ENCODE results near the gene STK24. TPM values are rescaled to one million over a fixed set of nuclear protein-coding genes. Genes with fewer than 3 reads are reported as not detected.

Gene STK24
- total RNA-seq, 1 donor from 2014 or later: 136 TPM

GRCh38 chr13:98512774-98513665 lies 63.9 kb downstream of the STK24 start:
- intact Hi-C loops (cut with micrococcal nuclease): no loop called here
- Mint-ChIP-seq H3K4me1 (peaks cover 82% of the 10 kb centered on the region), H3K4me3 (no peak overlapping the region), H3K36me3 (ENCODE audit: low read depth) (peaks cover 54% of the 10 kb centered on the region), H3K27ac (peak overlapping the region; percentile 90), H3K27me3 (no peaks in the 10 kb centered on the region), H3K9me3 (no peaks in the 10 kb centered on the region)
- DNase-seq: no peak

- H3K36me3 Mint-ChIP-seq (ENCODE audit: low read depth): peaks cover 55% of the 10 kb centered on the region
- no peak overlapping the region for H3K4me3 Mint-ChIP-seq
- peak overlapping the region; percentile 24 for H3K27ac Mint-ChIP-seq
- H3K9me3 Mint-ChIP-seq: no peaks in the 10 kb centered on the region
- no peaks in the 10 kb centered on the region for H3K27me3 Mint-ChIP-seq
- DNase-seq: no peak
- intact Hi-C loops (cut with micrococcal nuclease): no loop called here
- peaks cover 75% of the 10 kb centered on the region for H3K4me1 Mint-ChIP-seq
Measured at GRCh38 chr13:98511435-98511834, 65.5 kb downstream of the STK24 start.

- Mint-ChIP-seq H3K36me3 (ENCODE audit: low read depth) (peaks cover 48% of the 10 kb centered on the region), H3K27me3 (no peaks in the 10 kb centered on the region), H3K4me3 (peak overlapping the region; percentile 54), H3K4me1 (peaks cover 74% of the 10 kb centered on the region), H3K27ac (peak overlapping the region; percentile 89), H3K9me3 (no peaks in the 10 kb centered on the region)
- intact Hi-C loops (cut with micrococcal nuclease): no loop called here
- DNase-seq: no peak
Measured at GRCh38 chr13:98510156-98510509, 66.8 kb downstream of the STK24 start.

GRCh38 chr13:98509271-98510155 lies 67.4 kb downstream of the STK24 start:
- Mint-ChIP-seq H3K27ac (peak overlapping the region; percentile 89), H3K9me3 (no peaks in the 10 kb centered on the region), H3K27me3 (no peaks in the 10 kb centered on the region), H3K4me1 (peaks cover 74% of the 10 kb centered on the region), H3K36me3 (ENCODE audit: low read depth) (peaks cover 47% of the 10 kb centered on the region), H3K4me3 (peak overlapping the region; percentile 54)
- intact Hi-C loops (cut with micrococcal nuclease): loop anchor here (1.0 to 2.0 kb wide), 3 partner anchors 9 to 64 kb away; no protein-coding TSS in a partner anchor
- DNase-seq: peak; percentile 80

GRCh38 chr13:98508685-98509084 lies 68.2 kb downstream of the STK24 start:
- DNase-seq: no peak
- Mint-ChIP-seq H3K27ac (peak overlapping the region; percentile 89), H3K9me3 (no peaks in the 10 kb centered on the region), H3K4me3 (peak overlapping the region; percentile 54), H3K27me3 (no peaks in the 10 kb centered on the region), H3K4me1 (peaks cover 74% of the 10 kb centered on the region), H3K36me3 (ENCODE audit: low read depth) (peaks cover 46% of the 10 kb centered on the region)
- intact Hi-C loops (cut with micrococcal nuclease): loop anchor here (1.0 to 2.0 kb wide), 3 partner anchors 10 to 65 kb away; no protein-coding TSS in a partner anchor

GRCh38 chr13:98508280-98508679 lies 68.6 kb downstream of the STK24 start:
- DNase-seq: no peak
- Mint-ChIP-seq H3K36me3 (ENCODE audit: low read depth) (peaks cover 47% of the 10 kb centered on the region), H3K27me3 (no peaks in the 10 kb centered on the region), H3K9me3 (no peaks in the 10 kb centered on the region), H3K4me3 (no peak overlapping the region), H3K27ac (peak overlapping the region; percentile 14), H3K4me1 (peaks cover 74% of the 10 kb centered on the region)
- intact Hi-C loops (cut with micrococcal nuclease): loop anchor here (2.0 kb wide), 1 partner anchor 35 kb away; no protein-coding TSS in a partner anchor

- Mint-ChIP-seq H3K4me1 (peaks cover 72% of the 10 kb centered on the region), H3K27ac (no peak overlapping the region), H3K36me3 (ENCODE audit: low read depth) (peaks cover 50% of the 10 kb centered on the region), H3K27me3 (no peaks in the 10 kb centered on the region), H3K4me3 (no peak overlapping the region), H3K9me3 (no peaks in the 10 kb centered on the region)
- intact Hi-C loops (cut with micrococcal nuclease): no loop called here
- DNase-seq: no peak
Measured at GRCh38 chr13:98507282-98507797, 69.6 kb downstream of the STK24 start.

- no peak for DNase-seq
- Mint-ChIP-seq H3K27ac (no peak overlapping the region), H3K36me3 (ENCODE audit: low read depth) (peaks cover 48% of the 10 kb centered on the region), H3K4me1 (peaks cover 72% of the 10 kb centered on the region), H3K9me3 (no peaks in the 10 kb centered on the region), H3K27me3 (no peaks in the 10 kb centered on the region), H3K4me3 (no peak overlapping the region)
- intact Hi-C loops (cut with micrococcal nuclease): no loop called here
Measured at GRCh38 chr13:98506728-98507230, 70.1 kb downstream of the STK24 start.

- intact Hi-C loops (cut with micrococcal nuclease): no loop called here
- no peak overlapping the region for H3K27ac Mint-ChIP-seq
- DNase-seq: no peak
- peaks cover 46% of the 10 kb centered on the region for H3K36me3 Mint-ChIP-seq (ENCODE audit: low read depth)
- no peaks in the 10 kb centered on the region for H3K27me3 Mint-ChIP-seq
- no peaks in the 10 kb centered on the region for H3K9me3 Mint-ChIP-seq
- peaks cover 73% of the 10 kb centered on the region for H3K4me1 Mint-ChIP-seq
- H3K4me3 Mint-ChIP-seq: no peak overlapping the region
Measured at GRCh38 chr13:98506322-98506721, 70.6 kb downstream of the STK24 start.

- intact Hi-C loops (cut with micrococcal nuclease): loop anchor here (2.0 kb wide), 1 partner anchor 16 kb away; no protein-coding TSS in a partner anchor
- DNase-seq: no peak
- Mint-ChIP-seq H3K27me3 (no peaks in the 10 kb centered on the region), H3K4me1 (peaks cover 67% of the 10 kb centered on the region), H3K9me3 (no peaks in the 10 kb centered on the region), H3K4me3 (no peak overlapping the region), H3K27ac (peak overlapping the region; percentile 9), H3K36me3 (ENCODE audit: low read depth) (peaks cover 41% of the 10 kb centered on the region)
Measured at GRCh38 chr13:98505217-98505616, 71.7 kb downstream of the STK24 start.

GRCh38 chr13:98504371-98504963 lies 72.4 kb downstream of the STK24 start:
- intact Hi-C loops (cut with micrococcal nuclease): loop anchor here (2.0 kb wide), 1 partner anchor 16 kb away; no protein-coding TSS in a partner anchor
- peaks cover 62% of the 10 kb centered on the region for H3K4me1 Mint-ChIP-seq
- H3K4me3 Mint-ChIP-seq: no peak overlapping the region
- H3K27me3 Mint-ChIP-seq: no peaks in the 10 kb centered on the region
- no peaks in the 10 kb centered on the region for H3K9me3 Mint-ChIP-seq
- DNase-seq: no peak
- H3K27ac Mint-ChIP-seq: peak overlapping the region; percentile 71
- H3K36me3 Mint-ChIP-seq (ENCODE audit: low read depth): peaks cover 43% of the 10 kb centered on the region

GRCh38 chr13:98504029-98504351 lies 72.9 kb downstream of the STK24 start:
- no peak for DNase-seq
- Mint-ChIP-seq H3K4me1 (peaks cover 59% of the 10 kb centered on the region), H3K27ac (peak overlapping the region; percentile 71), H3K4me3 (no peak overlapping the region), H3K36me3 (ENCODE audit: low read depth) (peaks cover 44% of the 10 kb centered on the region), H3K9me3 (no peaks in the 10 kb centered on the region), H3K27me3 (no peaks in the 10 kb centered on the region)
- intact Hi-C loops (cut with micrococcal nuclease): loop anchor here (2.0 kb wide), 1 partner anchor 15 kb away; no protein-coding TSS in a partner anchor

All from activated CD4-positive, alpha-beta T cell treated with anti-CD3 and anti-CD28 coated beads, Interleukin-2, amount 10 ng/mL, durations not matched to agents 24 days and 14 days (primary cell).